Measurements from ENCODE around the gene ALG2.

- TF ChIP-seq MXI1 (IDR thresholded peaks at IDR 0.05; ENCODE audit: low read depth, low read length), result no peak
- no peak for TF ChIP-seq FOXM1 (IDR thresholded peaks at IDR 0.05; ENCODE audit: low read depth)
- no peak for TF ChIP-seq RFX5 (IDR thresholded peaks at IDR 0.05; ENCODE audit: low read length)
- TF ChIP-seq CTCF (IDR thresholded peaks at IDR 0.05), result no peak
- no peak for TF ChIP-seq USF1 (IDR thresholded peaks at IDR 0.05; ENCODE audit: borderline replicate concordance, low read depth)
- TF ChIP-seq REST (IDR thresholded peaks at IDR 0.05; ENCODE audit: low read depth, low read length), result no peak
Observed at GRCh38 chr9:99181621-99182020, 40.1 kb downstream of the ALG2 start.
